22Rv1 (cell line): ENCODE data around the gene ARHGAP33.
"Not testable (repeated sequence)": the region's sequence is repeated elsewhere in the genome, so short reads cannot be mapped to it uniquely, and the experiment has no call there.

ENCODE experiments used
- H3K27ac ChIP-seq: fragments of 450-650 bp; 2 replicates; pipeline ENCODE4 v1.5.1; 2017
- ZFX ChIP-seq: fragments of 450-650 bp; IDR thresholded peaks from 2 replicates; pipeline ENCODE4 v1.6.1; 2017; ENCODE audit warnings: antibody characterized with exemption, borderline replicate concordance
- TF ChIP-seq, protein P1 (sequence below): fragments of 450-650 bp; IDR thresholded peaks from 2 replicates; pipeline ENCODE4 v1.5.1; 2017; ENCODE audit warnings: mild to moderate bottlenecking

The ARHGAP33 gene

DNA sequence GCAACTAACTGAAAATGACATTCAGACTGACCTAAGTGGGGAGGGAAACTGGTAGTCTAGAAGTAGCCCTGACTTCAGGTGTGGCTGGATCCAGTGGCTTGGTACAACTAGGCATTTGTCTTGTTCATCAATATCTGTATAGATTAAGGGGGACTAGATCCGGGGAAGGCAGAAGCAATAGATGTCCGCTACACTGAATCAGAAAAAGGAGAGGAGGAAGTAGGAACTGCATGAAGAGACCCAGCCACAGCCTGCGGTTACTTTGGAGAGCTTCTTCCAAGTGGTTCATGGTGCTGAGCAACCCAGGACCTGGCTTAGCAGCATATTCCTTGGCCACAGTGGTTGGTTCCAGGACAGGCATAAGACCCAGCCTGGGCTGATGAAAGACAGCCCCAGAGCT lies 47.2 kb downstream of the ARHGAP33 start:
- TF ChIP-seq, protein P1, sequence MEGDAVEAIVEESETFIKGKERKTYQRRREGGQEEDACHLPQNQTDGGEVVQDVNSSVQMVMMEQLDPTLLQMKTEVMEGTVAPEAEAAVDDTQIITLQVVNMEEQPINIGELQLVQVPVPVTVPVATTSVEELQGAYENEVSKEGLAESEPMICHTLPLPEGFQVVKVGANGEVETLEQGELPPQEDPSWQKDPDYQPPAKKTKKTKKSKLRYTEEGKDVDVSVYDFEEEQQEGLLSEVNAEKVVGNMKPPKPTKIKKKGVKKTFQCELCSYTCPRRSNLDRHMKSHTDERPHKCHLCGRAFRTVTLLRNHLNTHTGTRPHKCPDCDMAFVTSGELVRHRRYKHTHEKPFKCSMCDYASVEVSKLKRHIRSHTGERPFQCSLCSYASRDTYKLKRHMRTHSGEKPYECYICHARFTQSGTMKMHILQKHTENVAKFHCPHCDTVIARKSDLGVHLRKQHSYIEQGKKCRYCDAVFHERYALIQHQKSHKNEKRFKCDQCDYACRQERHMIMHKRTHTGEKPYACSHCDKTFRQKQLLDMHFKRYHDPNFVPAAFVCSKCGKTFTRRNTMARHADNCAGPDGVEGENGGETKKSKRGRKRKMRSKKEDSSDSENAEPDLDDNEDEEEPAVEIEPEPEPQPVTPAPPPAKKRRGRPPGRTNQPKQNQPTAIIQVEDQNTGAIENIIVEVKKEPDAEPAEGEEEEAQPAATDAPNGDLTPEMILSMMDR = no peak
- no peak for TF ChIP-seq ZFX
- no peak overlapping the region for H3K27ac ChIP-seq

DNA sequence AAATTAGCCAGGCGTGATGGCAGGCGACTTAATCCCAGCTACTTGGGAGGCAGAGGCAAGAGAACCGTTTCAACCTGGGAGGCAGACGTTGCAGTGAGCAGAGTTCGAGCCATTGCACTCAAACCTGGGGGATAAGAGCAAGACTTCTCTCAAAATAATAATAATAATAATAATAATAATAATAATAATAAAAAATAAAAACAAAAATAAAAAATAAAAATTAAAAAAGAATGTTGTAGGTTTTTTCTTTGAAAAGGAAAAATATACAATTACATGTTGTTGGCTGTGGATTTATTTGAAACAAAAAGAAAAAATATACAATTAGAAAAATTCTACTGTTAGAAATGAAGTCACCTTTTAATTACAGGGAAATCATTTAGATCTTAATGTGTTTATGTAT lies 48.8 kb downstream of the ARHGAP33 start:
- no peak overlapping the region for H3K27ac ChIP-seq
- TF ChIP-seq, protein P1 = no peak
- TF ChIP-seq ZFX = no peak

DNA sequence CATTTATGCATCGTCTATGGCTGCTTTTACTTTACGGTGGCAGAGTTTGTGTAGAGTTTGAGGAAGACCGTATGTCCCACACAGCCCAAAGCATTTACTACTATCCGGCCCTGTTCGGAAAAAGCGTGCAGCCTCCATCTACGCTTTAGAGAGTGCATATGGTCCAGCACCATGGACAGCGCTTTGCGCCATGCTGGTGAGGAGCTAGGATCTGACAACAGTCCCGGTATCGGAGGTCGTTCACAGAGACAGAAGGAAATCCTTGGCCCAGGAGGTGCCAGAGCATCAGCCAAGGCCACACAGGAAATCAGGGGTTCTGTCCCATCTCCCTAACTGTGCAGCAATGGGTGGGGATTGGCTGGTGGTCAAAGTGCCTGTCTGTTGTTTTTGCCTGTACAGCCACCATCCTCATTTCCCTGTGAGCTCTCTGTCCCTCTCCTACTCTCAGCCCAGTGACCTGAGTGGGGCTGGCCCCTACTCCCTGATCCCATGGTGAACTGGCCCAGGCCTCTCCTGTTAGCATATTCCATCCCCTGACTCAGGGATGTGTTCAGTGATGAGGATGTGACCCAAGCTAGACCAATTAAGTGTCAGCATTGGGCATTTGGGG lies 53.4 kb downstream of the ARHGAP33 start:
- no peak overlapping the region for H3K27ac ChIP-seq

DNA sequence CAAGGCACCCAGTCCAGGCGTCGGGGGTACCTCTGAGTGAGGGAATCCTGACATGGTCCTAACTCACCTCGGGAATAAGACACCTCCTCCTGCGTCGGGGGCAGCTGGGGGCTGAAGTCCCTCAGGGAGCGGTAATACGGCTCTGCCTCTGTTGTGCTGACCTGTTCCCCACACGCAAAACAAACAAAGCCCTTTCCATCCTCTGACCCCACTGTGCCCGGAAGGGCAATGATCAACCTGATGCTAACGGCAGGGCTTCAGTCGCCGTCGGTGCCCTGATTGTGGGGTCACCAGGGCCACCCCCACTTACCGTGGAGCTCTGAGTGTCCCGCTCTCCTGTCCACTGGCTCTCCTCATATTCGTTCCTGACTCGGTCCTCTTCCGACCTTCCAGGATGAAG lies 55.6 kb downstream of the ARHGAP33 start:
- TF ChIP-seq ZFX = no peak
- TF ChIP-seq, protein P1 = no peak
- no peak overlapping the region for H3K27ac ChIP-seq

More for the DNA sequence above, 53.4 kb downstream of the ARHGAP33 start:
- TF ChIP-seq, protein P1 = no peak
- no peak for TF ChIP-seq ZFX

DNA sequence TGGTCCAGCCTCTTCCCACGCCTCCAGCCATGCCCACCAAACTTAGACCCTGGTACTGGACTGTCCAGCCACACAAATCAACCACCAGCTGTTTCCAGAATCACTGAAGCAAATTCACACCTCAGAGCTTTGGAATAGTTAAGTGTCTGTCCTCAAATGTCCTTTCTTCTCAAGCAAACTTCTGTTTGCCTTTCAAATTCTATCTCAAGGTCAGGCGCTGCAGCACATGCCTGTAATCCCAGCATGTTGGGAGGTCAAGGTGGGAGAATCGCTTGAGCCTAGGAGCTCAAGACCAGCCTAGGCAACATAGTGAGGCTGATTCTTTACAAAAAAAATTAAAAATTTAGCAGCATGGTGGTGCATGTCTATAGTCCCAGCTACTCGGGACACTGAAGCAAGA lies 56.7 kb downstream of the ARHGAP33 start:
- TF ChIP-seq ZFX = no peak
- TF ChIP-seq, protein P1 = no peak
- no peak overlapping the region for H3K27ac ChIP-seq

DNA sequence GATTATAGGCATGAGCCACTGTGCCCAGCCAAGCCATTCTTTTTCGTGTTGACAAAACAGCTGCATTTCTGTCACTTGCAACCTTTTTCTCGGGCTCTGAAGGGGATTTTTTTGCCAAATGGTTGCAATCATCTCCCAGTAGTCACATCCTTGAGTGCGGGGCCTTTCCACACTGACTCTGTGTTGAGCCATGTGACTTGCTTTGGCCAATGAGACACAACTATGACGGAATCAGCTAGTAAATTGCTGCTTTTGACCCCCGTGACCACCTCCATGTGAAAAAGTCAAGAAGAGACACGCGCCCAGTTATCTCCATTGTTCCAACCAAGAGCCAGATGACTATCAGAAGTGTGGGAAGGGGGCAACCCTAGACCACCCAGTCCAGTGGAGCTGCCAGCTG lies 58.6 kb downstream of the ARHGAP33 start:
- no peak for TF ChIP-seq ZFX
- TF ChIP-seq, protein P1 = no peak

DNA sequence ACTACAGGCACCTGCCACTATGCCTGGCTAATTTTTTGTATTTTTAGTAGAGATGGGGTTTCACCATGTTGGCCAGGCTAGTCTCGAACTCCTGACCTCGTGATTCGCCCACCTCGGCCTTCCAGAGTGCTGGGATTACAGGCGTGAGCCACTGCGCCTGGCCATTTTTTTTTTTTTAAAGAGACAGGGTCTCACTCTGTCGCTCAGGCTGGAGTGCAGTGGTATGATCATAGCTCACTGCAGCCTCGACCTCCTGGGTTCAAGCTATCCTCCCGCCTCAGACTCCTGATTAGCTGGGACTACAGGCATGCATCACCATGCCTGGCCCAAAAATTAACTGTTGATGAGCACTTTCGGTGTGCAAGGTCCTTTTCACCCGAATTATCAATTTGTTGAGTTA lies 60.7 kb downstream of the ARHGAP33 start:
- not testable (repeated sequence) for H3K27ac ChIP-seq

More for the DNA sequence above, 58.6 kb downstream of the ARHGAP33 start:
- H3K27ac ChIP-seq = no peak overlapping the region
